Measurements from ENCODE around the gene ENPP7. TPM values are rescaled to one million over a fixed set of nuclear protein-coding genes. Genes with fewer than 3 reads are reported as not detected.

The ENPP7 gene
- total and polyA plus RNA-seq, 2 donors from 2014 or later, result 0.94 to 3.7 TPM

DNA sequence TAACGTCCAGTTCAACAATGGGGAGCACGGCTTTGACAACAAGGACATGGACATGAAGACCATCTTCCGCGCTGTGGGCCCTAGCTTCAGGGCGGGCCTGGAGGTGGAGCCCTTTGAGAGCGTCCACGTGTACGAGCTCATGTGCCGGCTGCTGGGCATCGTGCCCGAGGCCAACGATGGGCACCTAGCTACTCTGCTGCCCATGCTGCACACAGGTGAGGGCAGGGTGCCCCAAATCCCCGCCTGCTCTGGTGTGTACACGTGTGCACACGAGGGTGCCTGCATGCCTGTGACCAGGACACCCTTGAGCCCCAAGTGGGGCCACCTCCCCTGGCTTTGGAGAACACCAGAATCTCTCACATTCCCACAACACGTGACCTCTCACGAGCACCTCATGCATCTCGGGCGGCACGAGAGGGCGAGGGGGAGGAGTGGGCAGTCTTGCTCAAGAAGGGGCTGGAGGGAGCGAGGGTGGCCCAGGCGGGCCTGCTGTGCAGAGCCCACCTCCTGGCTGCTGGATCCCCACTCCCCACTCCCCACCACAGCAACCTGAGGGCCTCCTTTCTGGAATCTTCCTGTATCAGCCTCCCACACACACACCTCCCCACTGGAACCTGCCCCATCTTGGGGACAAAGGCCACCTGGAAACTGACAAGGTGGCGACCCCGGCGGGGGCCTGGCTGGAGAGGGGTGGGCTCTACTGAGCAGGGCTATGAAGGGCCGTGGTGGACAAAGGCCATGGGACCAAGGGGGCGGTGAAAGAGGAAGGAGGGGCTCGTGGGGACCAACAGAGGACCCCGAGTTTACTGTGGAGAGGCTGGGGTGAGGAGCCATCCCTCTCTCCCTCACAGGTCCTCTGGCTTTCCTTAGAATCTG is 6.5 kb downstream of the ENPP7 start:
- peaks cover 0 to 9% (median 3%) of the 10 kb centered on the region in 3 donors for H3K4me1 ChIP-seq (ENCODE audit: control insufficient read depth in 2 of 3, insufficient read depth in 2 of 3, low read depth in 1 of 3, low read length in 3 of 3)
- intact Hi-C loops (cut with DNase I), result no loop called here
- H3K4me3 ChIP-seq (ENCODE audit: low read length in 3 of 3), result no peak overlapping the region
- DNase-seq (no peak), FAIRE-seq (no peak)
- no peaks in the 10 kb centered on the region for H3K36me3 ChIP-seq (ENCODE audit: control insufficient read depth in 2 of 3, insufficient read depth in 3 of 3, low read length in 3 of 3)
- H3K27me3 ChIP-seq (ENCODE audit: control insufficient read depth, insufficient read depth, low read length), result no peaks in the 10 kb centered on the region
- TF ChIP-seq, protein P1, sequence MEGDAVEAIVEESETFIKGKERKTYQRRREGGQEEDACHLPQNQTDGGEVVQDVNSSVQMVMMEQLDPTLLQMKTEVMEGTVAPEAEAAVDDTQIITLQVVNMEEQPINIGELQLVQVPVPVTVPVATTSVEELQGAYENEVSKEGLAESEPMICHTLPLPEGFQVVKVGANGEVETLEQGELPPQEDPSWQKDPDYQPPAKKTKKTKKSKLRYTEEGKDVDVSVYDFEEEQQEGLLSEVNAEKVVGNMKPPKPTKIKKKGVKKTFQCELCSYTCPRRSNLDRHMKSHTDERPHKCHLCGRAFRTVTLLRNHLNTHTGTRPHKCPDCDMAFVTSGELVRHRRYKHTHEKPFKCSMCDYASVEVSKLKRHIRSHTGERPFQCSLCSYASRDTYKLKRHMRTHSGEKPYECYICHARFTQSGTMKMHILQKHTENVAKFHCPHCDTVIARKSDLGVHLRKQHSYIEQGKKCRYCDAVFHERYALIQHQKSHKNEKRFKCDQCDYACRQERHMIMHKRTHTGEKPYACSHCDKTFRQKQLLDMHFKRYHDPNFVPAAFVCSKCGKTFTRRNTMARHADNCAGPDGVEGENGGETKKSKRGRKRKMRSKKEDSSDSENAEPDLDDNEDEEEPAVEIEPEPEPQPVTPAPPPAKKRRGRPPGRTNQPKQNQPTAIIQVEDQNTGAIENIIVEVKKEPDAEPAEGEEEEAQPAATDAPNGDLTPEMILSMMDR (IDR thresholded peaks at IDR 0.05; ENCODE audit: borderline replicate concordance, extremely low read depth, insufficient read depth), result no peak
- no peak overlapping the region for H3K27ac ChIP-seq (ENCODE audit: low read depth in 2 of 2, low read length in 2 of 2)
- no peaks in the 10 kb centered on the region for H3K9me3 ChIP-seq (ENCODE audit: control insufficient read depth in 2 of 3, insufficient read depth in 1 of 3, low read length in 3 of 3)
- H3K9ac ChIP-seq (ENCODE audit: low read length in 3 of 3), result no peak overlapping the region

DNA sequence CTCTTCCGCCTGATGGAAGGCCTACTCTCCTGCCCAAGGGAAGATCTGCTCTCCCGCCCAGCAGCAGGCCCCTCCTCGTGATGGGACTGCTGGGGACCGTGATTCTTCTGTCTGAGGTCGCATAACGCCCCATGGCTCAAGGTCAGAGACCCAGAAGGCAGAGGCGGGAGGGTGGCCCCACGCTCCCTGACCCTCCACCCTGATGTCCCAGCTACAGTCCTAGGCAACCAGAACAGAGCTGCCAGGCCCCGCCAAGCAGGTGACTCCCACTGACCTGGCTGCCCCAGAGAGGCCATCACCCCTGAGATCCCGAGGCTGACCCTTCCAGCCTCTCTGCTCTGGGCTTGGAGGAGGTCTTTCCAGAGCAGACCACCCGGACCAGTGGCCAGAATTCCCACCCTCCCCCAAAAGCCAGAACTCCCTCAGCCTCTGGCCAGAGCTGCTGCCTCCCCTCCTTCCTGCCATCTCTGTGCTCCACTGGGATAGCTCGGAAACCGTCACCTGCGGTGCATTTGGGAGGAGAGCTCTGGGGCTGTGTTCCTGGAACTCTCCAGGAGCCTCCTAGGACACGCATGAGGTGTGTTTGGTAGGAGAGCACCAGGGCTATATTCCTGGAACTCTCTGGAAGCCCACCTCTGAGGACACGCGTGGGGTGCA is 7.3 kb downstream of the ENPP7 start:
- no peak for FAIRE-seq
- Histone ChIP-seq H3K27me3 (ENCODE audit: control insufficient read depth, insufficient read depth, low read length) (no peaks in the 10 kb centered on the region), H3K4me1 (ENCODE audit: control insufficient read depth in 2 of 3, insufficient read depth in 2 of 3, low read depth in 1 of 3, low read length in 3 of 3) (peaks cover 0 to 7% (median 6%) of the 10 kb centered on the region in 3 donors), H3K27ac (ENCODE audit: low read depth in 2 of 2, low read length in 2 of 2) (no peak overlapping the region), H3K9ac (ENCODE audit: low read length in 3 of 3) (no peak overlapping the region), H3K4me3 (ENCODE audit: low read length in 3 of 3) (no peak overlapping the region), H3K36me3 (ENCODE audit: control insufficient read depth in 2 of 3, insufficient read depth in 3 of 3, low read length in 3 of 3) (no peaks in the 10 kb centered on the region), H3K9me3 (ENCODE audit: control insufficient read depth in 2 of 3, insufficient read depth in 1 of 3, low read length in 3 of 3) (no peaks in the 10 kb centered on the region)
- intact Hi-C loops (cut with DNase I), result no loop called here
- DNase-seq, result no peak
- TF ChIP-seq, protein P1 (IDR thresholded peaks at IDR 0.05; ENCODE audit: borderline replicate concordance, extremely low read depth, insufficient read depth), result no peak

- H3K36me3 ChIP-seq (ENCODE audit: control insufficient read depth in 2 of 3, insufficient read depth in 3 of 3, low read length in 3 of 3), result no peaks in the 10 kb centered on the region
- DNase-seq (no peak), FAIRE-seq (no peak)
- no peaks in the 10 kb centered on the region for H3K27me3 ChIP-seq (ENCODE audit: control insufficient read depth, insufficient read depth, low read length)
- H3K27ac ChIP-seq (ENCODE audit: low read depth in 2 of 2, low read length in 2 of 2), result no peak overlapping the region
- TF ChIP-seq, protein P1 (IDR thresholded peaks at IDR 0.05; ENCODE audit: borderline replicate concordance, extremely low read depth, insufficient read depth), result no peak
- no peaks in the 10 kb centered on the region for H3K9me3 ChIP-seq (ENCODE audit: control insufficient read depth in 2 of 3, insufficient read depth in 1 of 3, low read length in 3 of 3)
- peaks cover 0 to 7% (median 6%) of the 10 kb centered on the region in 3 donors for H3K4me1 ChIP-seq (ENCODE audit: control insufficient read depth in 2 of 3, insufficient read depth in 2 of 3, low read depth in 1 of 3, low read length in 3 of 3)
- no peak overlapping the region for H3K4me3 ChIP-seq (ENCODE audit: low read length in 3 of 3)
- intact Hi-C loops (cut with DNase I), result no loop called here
- H3K9ac ChIP-seq (ENCODE audit: low read length in 3 of 3), result no peak overlapping the region
These were observed 7.9 kb downstream of the ENPP7 start for GRCh38 chr17:79738643-79739042.
